ENCODE data around the gene TLX3. TPM values are rescaled to one million over a fixed set of nuclear protein-coding genes. Genes with fewer than 3 reads are reported as not detected.

TLX3 gene
- not detected for total RNA-seq

GRCh38 chr5:171308453-171309275 is at the start of gene TLX3:
Gene TLX3, plus strand, starts transcription at chr5:171309248. Its CDS starts 118 bp downstream, at chr5:171309366.
- H3K4me3 Mint-ChIP-seq, result peak within 1 kb of the TSS; percentile 9

GRCh38 chr5:171261361-171261760 is 47.7 kb upstream of the TLX3 start:
- Mint-ChIP-seq H3K36me3 (ENCODE audit: low read depth) (no peaks in the 10 kb centered on the region), H3K9me3 (no peaks in the 10 kb centered on the region), H3K4me3 (no peak overlapping the region), H3K27me3 (ENCODE audit: low read depth) (no peaks in the 10 kb centered on the region), H3K27ac (no peak overlapping the region), H3K4me1 (ENCODE audit: low read depth) (peaks cover 8% of the 10 kb centered on the region)
- no peak for DNase-seq
- CTCF ChIA-PET, result no interaction called here
- intact Hi-C loops (cut with micrococcal nuclease), result no loop called here

More at GRCh38 chr5:171308453-171309275, at the start of gene TLX3:
- Mint-ChIP-seq H3K4me1 (ENCODE audit: low read depth) (peaks cover 21% of the 10 kb centered on the region), H3K36me3 (ENCODE audit: low read depth) (peaks cover 2% of the 10 kb centered on the region), H3K27ac (no peak within 1 kb of the TSS), H3K9me3 (no peaks in the 10 kb centered on the region), H3K27me3 (ENCODE audit: low read depth) (peaks cover 67% of the 10 kb centered on the region)
- intact Hi-C loops (cut with micrococcal nuclease), result no loop called here
- DNase-seq, result no peak
- CTCF ChIA-PET, result interaction anchor here (0.6 kb wide), 1 partner anchor 145 kb away, joined by 3 read pairs; no protein-coding TSS in a partner anchor

- CTCF ChIA-PET, result interaction anchor here (1.0 kb wide), 1 partner anchor 53 kb away, joined by 3 read pairs; no protein-coding TSS in a partner anchor
- H3K9me3 Mint-ChIP-seq, result no peaks in the 10 kb centered on the region
- DNase-seq, result no peak
Measured at GRCh38 chr5:171261904-171262303, 47.1 kb upstream of the TLX3 start.

GRCh38 chr5:171263181-171263580 is 45.9 kb upstream of the TLX3 start:
- CTCF ChIA-PET, result interaction anchor here (1.0 kb wide), 1 partner anchor 54 kb away, joined by 3 read pairs; no protein-coding TSS in a partner anchor
- no peak for DNase-seq
- Mint-ChIP-seq H3K27ac (no peak overlapping the region), H3K4me3 (no peak overlapping the region), H3K27me3 (ENCODE audit: low read depth) (no peaks in the 10 kb centered on the region), H3K4me1 (ENCODE audit: low read depth) (peaks cover 8% of the 10 kb centered on the region), H3K9me3 (no peaks in the 10 kb centered on the region), H3K36me3 (ENCODE audit: low read depth) (no peaks in the 10 kb centered on the region)
- intact Hi-C loops (cut with micrococcal nuclease), result no loop called here

More at GRCh38 chr5:171261904-171262303, 47.1 kb upstream of the TLX3 start:
- H3K4me1 Mint-ChIP-seq (ENCODE audit: low read depth), result peaks cover 8% of the 10 kb centered on the region
- intact Hi-C loops (cut with micrococcal nuclease), result no loop called here
- H3K27me3 Mint-ChIP-seq (ENCODE audit: low read depth), result no peaks in the 10 kb centered on the region
- H3K4me3 Mint-ChIP-seq, result no peak overlapping the region
- no peaks in the 10 kb centered on the region for H3K36me3 Mint-ChIP-seq (ENCODE audit: low read depth)
- H3K27ac Mint-ChIP-seq, result no peak overlapping the region

- H3K4me3 Mint-ChIP-seq, result no peak overlapping the region
- H3K36me3 Mint-ChIP-seq (ENCODE audit: low read depth), result no peaks in the 10 kb centered on the region
- peaks cover 8% of the 10 kb centered on the region for H3K4me1 Mint-ChIP-seq (ENCODE audit: low read depth)
- no peak for DNase-seq
- H3K27me3 Mint-ChIP-seq (ENCODE audit: low read depth), result no peaks in the 10 kb centered on the region
- CTCF ChIA-PET, result no interaction called here
- intact Hi-C loops (cut with micrococcal nuclease), result no loop called here
- no peaks in the 10 kb centered on the region for H3K9me3 Mint-ChIP-seq
- no peak overlapping the region for H3K27ac Mint-ChIP-seq
Measured at GRCh38 chr5:171264843-171265242, 44.2 kb upstream of the TLX3 start.

GRCh38 chr5:171268700-171269620 is 40.1 kb upstream of the TLX3 start:
- intact Hi-C loops (cut with micrococcal nuclease), result no loop called here
- CTCF ChIA-PET, result no interaction called here
- Mint-ChIP-seq H3K36me3 (ENCODE audit: low read depth) (no peaks in the 10 kb centered on the region), H3K4me1 (ENCODE audit: low read depth) (peaks cover 8% of the 10 kb centered on the region), H3K9me3 (no peaks in the 10 kb centered on the region), H3K27ac (no peak overlapping the region), H3K27me3 (ENCODE audit: low read depth) (peaks cover 8% of the 10 kb centered on the region), H3K4me3 (no peak overlapping the region)
- no peak for DNase-seq

GRCh38 chr5:171269717-171270116 is 39.3 kb upstream of the TLX3 start:
- H3K27ac Mint-ChIP-seq, result no peak overlapping the region
- H3K9me3 Mint-ChIP-seq, result no peaks in the 10 kb centered on the region
- no peak overlapping the region for H3K4me3 Mint-ChIP-seq
- peaks cover 8% of the 10 kb centered on the region for H3K27me3 Mint-ChIP-seq (ENCODE audit: low read depth)
- no peaks in the 10 kb centered on the region for H3K36me3 Mint-ChIP-seq (ENCODE audit: low read depth)
- peaks cover 4% of the 10 kb centered on the region for H3K4me1 Mint-ChIP-seq (ENCODE audit: low read depth)
- CTCF ChIA-PET, result no interaction called here
- intact Hi-C loops (cut with micrococcal nuclease), result no loop called here
- no peak for DNase-seq

GRCh38 chr5:171270136-171270535 is 38.9 kb upstream of the TLX3 start:
- H3K4me3 Mint-ChIP-seq, result no peak overlapping the region
- DNase-seq, result no peak
- intact Hi-C loops (cut with micrococcal nuclease), result no loop called here
- peaks cover 8% of the 10 kb centered on the region for H3K27me3 Mint-ChIP-seq (ENCODE audit: low read depth)
- H3K4me1 Mint-ChIP-seq (ENCODE audit: low read depth), result peaks cover under 1% of the 10 kb centered on the region
- no peak overlapping the region for H3K27ac Mint-ChIP-seq
- CTCF ChIA-PET, result no interaction called here
- H3K9me3 Mint-ChIP-seq, result no peaks in the 10 kb centered on the region
- no peaks in the 10 kb centered on the region for H3K36me3 Mint-ChIP-seq (ENCODE audit: low read depth)

- Mint-ChIP-seq H3K9me3 (no peaks in the 10 kb centered on the region), H3K4me1 (ENCODE audit: low read depth) (no peaks in the 10 kb centered on the region), H3K27ac (no peak overlapping the region), H3K36me3 (ENCODE audit: low read depth) (no peaks in the 10 kb centered on the region), H3K27me3 (ENCODE audit: low read depth) (peaks cover 8% of the 10 kb centered on the region), H3K4me3 (no peak overlapping the region)
- intact Hi-C loops (cut with micrococcal nuclease), result loop anchor here (2.0 kb wide), 1 partner anchor 635 kb away; no protein-coding TSS in a partner anchor
- CTCF ChIA-PET, result interaction anchor here (1.3 to 2.1 kb wide), 2 partner anchors 66 to 70 kb away, joined by 5 to 9 read pairs; no protein-coding TSS in a partner anchor
- DNase-seq, result no peak
Measured at GRCh38 chr5:171271798-171272197, 37.2 kb upstream of the TLX3 start.

- Mint-ChIP-seq H3K27me3 (ENCODE audit: low read depth) (peaks cover 8% of the 10 kb centered on the region), H3K4me3 (no peak overlapping the region), H3K27ac (no peak overlapping the region), H3K4me1 (ENCODE audit: low read depth) (no peaks in the 10 kb centered on the region), H3K36me3 (ENCODE audit: low read depth) (no peaks in the 10 kb centered on the region), H3K9me3 (no peaks in the 10 kb centered on the region)
- CTCF ChIA-PET, result interaction anchor here (0.6 to 2.1 kb wide), 3 partner anchors 64 to 744 kb away, joined by 4 to 9 read pairs (median 5); no protein-coding TSS in a partner anchor
- peak; percentile 35 for DNase-seq
- intact Hi-C loops (cut with micrococcal nuclease), result loop anchor here (1.0 to 2.0 kb wide), 3 partner anchors 64 to 634 kb away; no protein-coding TSS in a partner anchor
Measured at GRCh38 chr5:171272996-171273970, 35.8 kb upstream of the TLX3 start.

GRCh38 chr5:171275841-171276544 is 33.1 kb upstream of the TLX3 start:
- Mint-ChIP-seq H3K4me1 (ENCODE audit: low read depth) (no peaks in the 10 kb centered on the region), H3K9me3 (no peaks in the 10 kb centered on the region), H3K27me3 (ENCODE audit: low read depth) (peaks cover 10% of the 10 kb centered on the region), H3K27ac (no peak overlapping the region), H3K4me3 (no peak overlapping the region), H3K36me3 (ENCODE audit: low read depth) (no peaks in the 10 kb centered on the region)
- intact Hi-C loops (cut with micrococcal nuclease), result no loop called here
- DNase-seq, result no peak
- CTCF ChIA-PET, result no interaction called here

Data from activated naive CD4-positive, alpha-beta T cell treated with anti-CD3 and anti-CD28 coated beads for 36 hours (primary cell).